Adrenal gland (tissue), 12 donors: ENCODE data around the gene TAS1R1. TPM values are rescaled to one million over a fixed set of nuclear protein-coding genes. Genes with fewer than 3 reads are reported as not detected.
A peak's percentile ranks its signal among the peaks of the same experiment; 100 is the strongest.

Experiments used
- DNase-seq, 7 donors: peaks; one replicate each; pipeline ENCODE4 v3.0.0-alpha.2; 2019 to 2020
- H3K27ac ChIP-seq, 5 donors: fragments of 200-600 bp; sonication (generic) in 4 of 5; 1 replicate in 3 of 5; 2 replicates in 2 of 5; pipeline versions ENCODE4 v1.5.1 to v1.8.0; 2016 to 2020; ENCODE audit warnings: mild to moderate bottlenecking in 1 of 5
- H3K27me3 ChIP-seq: fragments of 200-600 bp; 2 replicates; pipeline ENCODE4 v1.8.0; 2021
- H3K36me3 ChIP-seq, 2 donors: fragments of 200-600 bp; replicated peaks in 1 of 2; 1 replicate in 1 of 2; 2 replicates in 1 of 2; pipeline versions ENCODE4 v1.5.1 to v1.8.0; 2018 to 2022
- H3K4me1 ChIP-seq, 2 donors: fragments of 200-600 bp; replicated peaks in 1 of 2; 1 replicate in 1 of 2; 2 replicates in 1 of 2; pipeline versions ENCODE4 v1.5.1 to v1.8.0; 2018 to 2021
- H3K4me3 ChIP-seq, 4 donors: fragments of 200-600 bp; sonication (generic) in 3 of 4; one replicate each; pipeline ENCODE4 v1.5.1; 2016 to 2018
- H3K9me3 ChIP-seq, 3 donors: fragments of 200-600 bp; sonication (generic) in 1 of 3; replicated peaks in 1 of 3; 1 replicate in 2 of 3; 2 replicates in 1 of 3; pipeline versions ENCODE4 v1.5.1 to v1.8.0; 2016 to 2021
- POLR2A ChIP-seq, 2 donors: fragments of 450-650 bp; IDR thresholded peaks; one replicate each; pipeline ENCODE4 v1.6.1; 2017; ENCODE audit warnings: antibody characterized with exemption in 2 of 2, mild to moderate bottlenecking in 2 of 2, moderate library complexity in 1 of 2
- WGBS, 4 donors: extraction: QIAGEN DNeasy Blood & Tissue Kit in 2 of 4; methylation state at CpG; one replicate each; pipeline versions ENCODE4 v1.1.5 to v1.1.7; 2013 to 2017; 5-methylcytosine and 5-hydroxymethylcytosine counted together
- intact Hi-C, 2 donors: fragments of 100-400 bp; cut with DNase I; formaldehyde crosslinking; loops; one replicate each; pipeline versions ENCODE4 v1.14.1 to v1.15.0; 2022 to 2023
- polyA plus RNA-seq, 3 donors: library from polyadenylated mRNA; stranded (reverse); fragments of 200-250 nt in 2 of 3; fragments of 350-450 nt in 1 of 3; fragmentation: Illumina TruSeq in 1 of 3; extraction: RNeasy Lipid Tissue Mini Kit (QIAGEN cat#74804) in 1 of 3; gene quantifications; one replicate each; pipeline ENCODE4 v1.2.3, GENCODE V29; 2013 to 2014
- total RNA-seq, 9 donors: library from RNA; depleted of rRNA in 4 of 9; stranded (reverse); fragments of >200 nt in 4 of 9; fragments of 120-200 nt in 1 of 9; fragmentation: NEBNext Ultra II Directional in 1 of 9; extraction: Animal tissue kit (Norgen Biotek cat#: 25700) in 1 of 9; gene quantifications; one replicate each; pipeline versions ENCODE4 v1.1.0 to v1.2.4, GENCODE V29; 2013 to 2023
- TF ChIP-seq, protein P1 (sequence below), 6 experiments: fragments of 450-650 bp in 4 of 6; fragments of 200-600 bp in 2 of 6; sonication (generic) in 1 of 6; IDR thresholded peaks; 1 replicate in 5 of 6; 2 replicates in 1 of 6; pipeline versions ENCODE4 v1.5.1 to v1.8.0; 2016 to 2021; ENCODE audit warnings: antibody characterized with exemption in 6 of 6, mild to moderate bottlenecking in 2 of 6, moderate library complexity in 1 of 6
- donor health status: healthy with polysubstance abuse.
- donor health status: Bipolar disorder and iron deficiency.
- donor health status: DM: yes; HTN: yes; CAD: no.
- donor health status: DM: no; HTN: no; CAD: no.
- donor health status: DM: no; HTN: no; CAD: no.
- donor health status: DM: yes; HTN: yes; CAD: no.

TAS1R1 gene
- total and polyA plus RNA-seq, 12 donors: 0.11 to 0.83 (median 0.40) TPM; not detected in 5

DNA sequence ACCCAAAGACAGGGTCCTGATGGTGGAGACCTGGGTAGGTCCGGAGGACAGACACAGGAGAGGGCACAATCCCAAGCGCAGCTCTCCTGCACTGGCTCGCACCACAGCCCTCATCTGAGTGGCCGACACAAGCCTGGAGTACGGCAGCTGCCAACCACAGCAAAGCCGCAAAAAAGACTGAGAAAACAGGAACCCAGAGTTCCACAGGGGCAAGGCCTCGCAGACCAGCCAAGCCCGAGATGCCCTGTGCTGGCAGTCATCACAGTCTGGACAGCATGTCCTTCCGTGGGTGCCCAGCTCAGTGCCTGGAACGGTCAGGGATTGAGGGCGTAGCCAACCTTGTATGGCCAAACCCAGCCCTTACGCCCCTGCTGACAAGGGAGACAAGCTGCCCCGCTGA lies 36.1 kb downstream of the TAS1R1 start:
- WGBS, 4 donors: 69 to 77% (median 72%) methylated on average over 7 to 13 of the region's 13 CpGs
- Histone ChIP-seq H3K36me3 (peaks cover 0 to 78% of the 10 kb centered on the region in 2 donors), H3K4me3 (no peak overlapping the region), H3K27ac (no peak overlapping the region), H3K9me3 (no peaks in the 10 kb centered on the region), H3K4me1 (peaks cover 12 to 32% of the 10 kb centered on the region in 2 donors), H3K27me3 (no peaks in the 10 kb centered on the region)
- intact Hi-C loops: no loop called here
- DNase-seq: peak in 1 of 7 donors; percentile 59
- no peak for TF ChIP-seq POLR2A (IDR thresholded peaks at IDR 0.05)
- TF ChIP-seq, protein P1, sequence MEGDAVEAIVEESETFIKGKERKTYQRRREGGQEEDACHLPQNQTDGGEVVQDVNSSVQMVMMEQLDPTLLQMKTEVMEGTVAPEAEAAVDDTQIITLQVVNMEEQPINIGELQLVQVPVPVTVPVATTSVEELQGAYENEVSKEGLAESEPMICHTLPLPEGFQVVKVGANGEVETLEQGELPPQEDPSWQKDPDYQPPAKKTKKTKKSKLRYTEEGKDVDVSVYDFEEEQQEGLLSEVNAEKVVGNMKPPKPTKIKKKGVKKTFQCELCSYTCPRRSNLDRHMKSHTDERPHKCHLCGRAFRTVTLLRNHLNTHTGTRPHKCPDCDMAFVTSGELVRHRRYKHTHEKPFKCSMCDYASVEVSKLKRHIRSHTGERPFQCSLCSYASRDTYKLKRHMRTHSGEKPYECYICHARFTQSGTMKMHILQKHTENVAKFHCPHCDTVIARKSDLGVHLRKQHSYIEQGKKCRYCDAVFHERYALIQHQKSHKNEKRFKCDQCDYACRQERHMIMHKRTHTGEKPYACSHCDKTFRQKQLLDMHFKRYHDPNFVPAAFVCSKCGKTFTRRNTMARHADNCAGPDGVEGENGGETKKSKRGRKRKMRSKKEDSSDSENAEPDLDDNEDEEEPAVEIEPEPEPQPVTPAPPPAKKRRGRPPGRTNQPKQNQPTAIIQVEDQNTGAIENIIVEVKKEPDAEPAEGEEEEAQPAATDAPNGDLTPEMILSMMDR (IDR thresholded peaks at IDR 0.05): no peak

- TF ChIP-seq, protein P1 (IDR thresholded peaks at IDR 0.05): no peak
- no peak for TF ChIP-seq POLR2A (IDR thresholded peaks at IDR 0.05)
- Histone ChIP-seq H3K27me3 (no peaks in the 10 kb centered on the region), H3K36me3 (peaks cover 0 to 82% of the 10 kb centered on the region in 2 donors), H3K27ac (no peak overlapping the region), H3K4me3 (no peak overlapping the region), H3K4me1 (peaks cover 12 to 31% of the 10 kb centered on the region in 2 donors), H3K9me3 (no peaks in the 10 kb centered on the region)
- 71 to 83% (median 76%) methylated on average over 1 to 6 of the region's 6 CpGs for WGBS, 4 donors
- DNase-seq: peak in 1 of 7 donors; percentile 45
- intact Hi-C loops: no loop called here
Measured at GRCh38 chr1:6591644-6592043, 36.5 kb downstream of the TAS1R1 start.

DNA sequence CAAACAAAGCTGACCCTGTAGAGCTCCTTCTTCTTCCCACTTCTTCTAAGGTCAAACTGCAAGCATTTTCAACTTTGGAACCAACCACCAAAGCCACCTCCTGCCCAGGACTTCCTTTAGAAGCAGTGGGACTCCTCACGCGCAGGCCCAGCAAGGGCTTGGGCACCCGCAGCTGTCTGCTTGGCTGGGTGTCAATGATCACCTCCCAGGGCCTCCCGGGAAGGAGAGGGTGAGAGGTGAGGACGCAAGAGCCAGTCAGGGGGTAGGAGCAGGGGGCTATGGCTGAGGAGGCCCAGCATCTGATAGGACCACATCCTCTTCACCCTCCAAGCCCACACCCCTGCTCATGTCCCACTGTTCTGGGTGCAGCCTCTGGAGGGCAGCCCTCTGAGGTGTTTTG lies 37.3 kb downstream of the TAS1R1 start:
- H3K27ac ChIP-seq: no peak overlapping the region
- TF ChIP-seq, protein P1 (IDR thresholded peaks at IDR 0.05): no peak
- no peak for TF ChIP-seq POLR2A (IDR thresholded peaks at IDR 0.05)
- H3K36me3 ChIP-seq: peaks cover 0 to 90% of the 10 kb centered on the region in 2 donors
- 56 to 93% (median 61%) methylated on average over 4 to 5 of the region's 5 CpGs for WGBS, 4 donors
- H3K9me3 ChIP-seq: no peaks in the 10 kb centered on the region
- DNase-seq: no peak
- H3K4me3 ChIP-seq: no peak overlapping the region
- no peaks in the 10 kb centered on the region for H3K27me3 ChIP-seq
- H3K4me1 ChIP-seq: peaks cover 20 to 31% of the 10 kb centered on the region in 2 donors
- intact Hi-C loops: no loop called here

DNA sequence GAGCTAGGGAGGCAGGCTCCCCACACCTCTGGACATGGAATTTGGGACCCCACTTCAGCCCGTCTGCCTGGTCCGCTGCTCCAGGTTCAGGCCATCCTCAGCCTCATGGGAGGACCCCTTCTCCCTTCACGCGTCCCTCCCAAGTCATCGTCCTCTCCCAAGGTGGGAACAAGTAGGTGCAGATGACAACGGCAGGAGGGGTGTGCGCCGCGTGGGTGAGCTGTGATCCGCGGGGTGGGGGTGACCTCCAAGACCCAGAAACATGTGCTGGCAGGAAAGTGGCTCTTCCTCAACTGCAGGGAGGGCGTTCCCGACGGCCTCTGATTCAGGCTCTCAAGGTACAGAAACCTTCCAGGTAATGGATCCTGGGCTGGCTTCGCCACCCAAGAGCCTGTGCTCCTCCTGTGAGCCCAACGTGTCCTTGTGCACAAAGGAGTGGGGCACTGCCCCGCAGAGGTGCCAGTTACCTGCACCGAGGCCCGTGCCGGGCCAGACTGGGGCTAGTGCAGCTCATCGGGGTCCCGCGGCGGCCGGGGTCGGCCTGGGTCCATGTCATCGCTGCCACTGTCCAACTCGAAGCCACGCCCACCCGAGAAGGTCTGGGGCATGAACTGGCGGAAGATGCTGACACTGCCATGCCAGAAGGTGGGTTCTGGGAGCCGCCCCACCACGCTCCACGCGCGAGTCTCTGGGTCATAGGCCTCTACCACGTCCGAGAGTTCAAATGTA lies 37.9 kb downstream of the TAS1R1 start:
- no peaks in the 10 kb centered on the region for H3K9me3 ChIP-seq
- intact Hi-C loops: no loop called here
- no peaks in the 10 kb centered on the region for H3K27me3 ChIP-seq
- H3K4me3 ChIP-seq: no peak overlapping the region
- TF ChIP-seq, protein P1 (IDR thresholded peaks at IDR 0.05): no peak
- no peak for TF ChIP-seq POLR2A (IDR thresholded peaks at IDR 0.05)
- peaks cover 24 to 31% of the 10 kb centered on the region in 2 donors for H3K4me1 ChIP-seq
- WGBS, 4 donors: 87 to 93% (median 92%) methylated on average over 27 to 38 of the region's 38 CpGs
- no peak overlapping the region for H3K27ac ChIP-seq
- H3K36me3 ChIP-seq: peaks cover 0 to 94% of the 10 kb centered on the region in 2 donors
- DNase-seq: no peak
